Left ventricle myocardium inferior (tissue), 1 donor: Measurements from ENCODE around the gene GMEB1. TPM values are rescaled to one million over a fixed set of nuclear protein-coding genes. Genes with fewer than 3 reads are reported as not detected.

Experiments
- DNase-seq: peaks from one replicate; pipeline ENCODE4 v3.0.0-alpha.2; 2020
- H3K27ac ChIP-seq: fragments of 200-600 bp; replicated peaks from 2 replicates; pipeline ENCODE4 v1.8.0; 2021
- H3K27me3 ChIP-seq: fragments of 200-600 bp; 2 replicates; pipeline ENCODE4 v1.8.0; 2021; ENCODE audit warnings: low read depth
- H3K36me3 ChIP-seq: fragments of 200-600 bp; 2 replicates; pipeline ENCODE4 v1.8.0; 2021
- H3K4me1 ChIP-seq: fragments of 200-600 bp; 2 replicates; pipeline ENCODE4 v1.8.0; 2021
- H3K4me3 ChIP-seq: fragments of 200-600 bp; 2 replicates; pipeline ENCODE4 v1.8.0; 2021; ENCODE audit warnings: mild to moderate bottlenecking, moderate library complexity
- H3K9me3 ChIP-seq: fragments of 200-600 bp; replicated peaks from 2 replicates; pipeline ENCODE4 v1.8.0; 2021
- intact Hi-C: fragments of 100-400 bp; cut with micrococcal nuclease; formaldehyde crosslinking; loops from one replicate; pipeline ENCODE4 v1.11.0; 2022
- total RNA-seq: library from RNA; stranded (reverse); fragmentation: NEBNext Ultra II Directional; extraction: Animal tissue kit (Norgen Biotek cat#: 25700); gene quantifications from one replicate; pipeline ENCODE4 v1.2.1, GENCODE V29; 2021
- TF ChIP-seq, protein P1 (sequence below): fragments of 200-600 bp; IDR thresholded peaks from 2 replicates; pipeline ENCODE4 v1.8.0; 2021; ENCODE audit warnings: antibody characterized with exemption, mild to moderate bottlenecking, borderline replicate concordance
- donor health status: DM: no; HTN: yes; CAD: no; lungs with severe emphysema.

Gene GMEB1
- total RNA-seq, 1 donor from 2014 or later, result 6.2 TPM

DNA sequence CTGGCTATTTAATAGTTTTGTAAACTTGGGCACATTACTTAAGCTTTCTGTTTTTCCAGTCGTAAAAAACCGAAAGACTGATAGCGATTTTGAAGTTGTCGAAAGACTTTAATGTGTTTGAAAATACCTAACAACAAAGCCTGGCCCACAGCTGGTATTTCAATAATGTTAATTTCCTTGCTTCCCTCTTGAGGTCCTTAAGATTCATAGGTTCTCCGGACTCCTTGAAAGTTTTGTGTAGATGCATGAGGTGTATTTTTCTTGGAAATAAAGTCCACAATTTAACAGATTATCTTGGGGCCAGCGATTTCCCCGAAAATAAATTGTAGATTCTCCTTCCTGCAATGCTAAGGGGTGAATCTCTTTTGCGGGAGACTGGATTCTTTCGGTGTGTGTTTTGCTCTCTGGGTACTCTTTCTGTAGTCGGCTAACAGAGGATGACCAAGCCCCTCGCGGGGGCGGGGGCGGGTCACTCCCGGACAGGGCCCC lies 67.4 kb downstream of the GMEB1 start:
- Histone ChIP-seq H3K36me3 (peaks cover 30% of the 10 kb centered on the region), H3K4me1 (peaks cover 52% of the 10 kb centered on the region), H3K27ac (peak overlapping the region; percentile 87), H3K4me3 (peak overlapping the region; percentile 79), H3K27me3 (no peaks in the 10 kb centered on the region), H3K9me3 (no peaks in the 10 kb centered on the region)
- no peak for DNase-seq
- TF ChIP-seq, protein P1, sequence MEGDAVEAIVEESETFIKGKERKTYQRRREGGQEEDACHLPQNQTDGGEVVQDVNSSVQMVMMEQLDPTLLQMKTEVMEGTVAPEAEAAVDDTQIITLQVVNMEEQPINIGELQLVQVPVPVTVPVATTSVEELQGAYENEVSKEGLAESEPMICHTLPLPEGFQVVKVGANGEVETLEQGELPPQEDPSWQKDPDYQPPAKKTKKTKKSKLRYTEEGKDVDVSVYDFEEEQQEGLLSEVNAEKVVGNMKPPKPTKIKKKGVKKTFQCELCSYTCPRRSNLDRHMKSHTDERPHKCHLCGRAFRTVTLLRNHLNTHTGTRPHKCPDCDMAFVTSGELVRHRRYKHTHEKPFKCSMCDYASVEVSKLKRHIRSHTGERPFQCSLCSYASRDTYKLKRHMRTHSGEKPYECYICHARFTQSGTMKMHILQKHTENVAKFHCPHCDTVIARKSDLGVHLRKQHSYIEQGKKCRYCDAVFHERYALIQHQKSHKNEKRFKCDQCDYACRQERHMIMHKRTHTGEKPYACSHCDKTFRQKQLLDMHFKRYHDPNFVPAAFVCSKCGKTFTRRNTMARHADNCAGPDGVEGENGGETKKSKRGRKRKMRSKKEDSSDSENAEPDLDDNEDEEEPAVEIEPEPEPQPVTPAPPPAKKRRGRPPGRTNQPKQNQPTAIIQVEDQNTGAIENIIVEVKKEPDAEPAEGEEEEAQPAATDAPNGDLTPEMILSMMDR, result no peak
- intact Hi-C loops, result no loop called here

DNA sequence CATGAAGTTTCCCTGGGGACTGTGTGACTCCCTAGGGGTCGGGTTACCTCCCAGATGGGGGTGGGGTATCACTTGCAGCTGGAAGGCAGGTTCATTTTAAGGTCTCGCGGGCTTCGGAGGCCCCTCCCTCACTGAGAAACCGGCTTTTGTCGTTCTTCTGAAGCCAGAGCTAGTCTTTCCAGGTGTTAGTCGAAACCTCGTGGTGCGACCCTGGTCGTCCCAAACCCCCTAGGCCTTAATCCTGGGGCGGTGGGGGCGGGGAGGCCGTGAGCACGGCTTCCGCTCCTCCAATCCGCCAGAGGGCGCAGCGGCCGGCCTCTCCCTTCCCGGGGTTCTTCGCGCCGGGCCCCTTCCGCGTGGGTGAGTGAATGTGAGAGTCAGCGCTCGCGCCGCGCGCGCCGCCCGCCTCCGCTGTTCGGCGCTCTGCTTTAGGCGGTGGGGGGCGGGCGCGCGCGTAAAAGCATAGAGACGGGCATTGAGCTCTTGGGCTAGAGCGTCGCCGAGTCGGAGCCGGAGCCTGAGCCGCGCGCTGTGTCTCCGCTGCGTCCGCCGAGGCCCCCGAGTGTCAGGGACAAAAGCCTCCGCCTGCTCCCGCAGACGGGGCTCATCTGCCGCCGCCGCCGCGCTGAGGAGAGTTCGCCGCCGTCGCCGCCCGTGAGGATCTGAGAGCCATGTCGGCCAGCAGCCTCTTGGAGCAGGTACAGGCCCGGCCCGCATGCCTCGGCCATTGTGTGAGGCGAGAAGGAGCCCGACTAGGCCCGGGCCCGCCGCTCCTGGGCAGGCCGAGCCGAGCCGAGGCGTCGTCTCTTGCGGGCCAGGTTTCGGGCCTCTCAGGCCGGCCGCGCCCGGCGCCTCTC lies 68.1 kb downstream of the GMEB1 start, which contains the start of gene YTHDF2:
YTHDF2 (plus strand) TSS at position 491 of the 857 bp plus-strand sequence; CDS start at position 672, 181 bp downstream.
- TF ChIP-seq, protein P1, result peak; percentile 97
- H3K4me1 ChIP-seq, result peaks cover 58% of the 10 kb centered on the region
- DNase-seq, result peak; percentile 98
- H3K27me3 ChIP-seq, result no peaks in the 10 kb centered on the region
- intact Hi-C loops, result no loop called here
- H3K27ac ChIP-seq, result peak within 1 kb of the TSS; percentile 87
- peaks cover 37% of the 10 kb centered on the region for H3K36me3 ChIP-seq
- H3K4me3 ChIP-seq, result peak within 1 kb of the TSS; percentile 79
- H3K9me3 ChIP-seq, result no peaks in the 10 kb centered on the region

DNA sequence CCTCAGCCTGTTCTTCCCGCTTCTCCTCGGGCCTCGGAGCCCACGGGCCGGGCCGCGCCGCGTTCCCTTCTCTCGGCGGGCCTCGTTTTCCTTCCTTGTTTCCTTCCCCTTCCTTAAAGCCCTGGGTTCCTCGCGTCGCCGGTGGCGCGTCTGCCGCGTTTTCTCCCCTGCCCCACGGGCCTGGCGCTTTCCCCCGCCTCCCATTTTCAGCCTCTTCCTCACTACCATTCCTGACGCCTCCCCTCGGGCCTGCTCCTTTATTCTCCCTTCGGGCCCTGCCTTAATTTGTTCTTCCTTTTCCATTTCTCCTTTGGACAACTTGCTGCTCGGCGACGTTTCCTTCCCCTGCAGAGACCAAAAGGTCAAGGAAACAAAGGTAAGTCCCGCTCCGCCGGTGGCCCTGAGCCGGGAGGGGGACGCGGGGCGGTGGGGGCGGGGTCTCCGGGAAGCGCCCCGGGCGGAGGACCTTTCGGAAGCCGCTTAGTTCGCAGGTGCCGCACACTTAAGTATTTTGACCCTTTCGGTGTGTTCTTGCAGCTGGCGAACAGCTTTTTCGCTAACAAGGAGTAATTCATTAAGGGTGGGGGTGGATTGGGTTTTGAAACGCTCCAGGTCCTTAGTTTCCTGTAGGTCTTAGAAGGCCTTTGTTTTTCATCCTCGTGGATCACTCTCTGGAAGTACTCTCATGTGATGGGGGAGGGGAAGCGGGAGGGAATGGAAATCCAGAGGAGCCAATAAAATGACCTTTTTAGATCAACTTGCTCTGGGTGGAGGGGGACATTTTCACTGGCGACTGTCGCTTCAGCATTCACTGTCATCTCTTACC lies 68.9 kb downstream of the GMEB1 start:
- Histone ChIP-seq H3K4me1 (peaks cover 66% of the 10 kb centered on the region), H3K36me3 (peaks cover 45% of the 10 kb centered on the region), H3K27ac (peak overlapping the region; percentile 87), H3K27me3 (no peaks in the 10 kb centered on the region), H3K9me3 (no peaks in the 10 kb centered on the region), H3K4me3 (peak overlapping the region; percentile 79)
- TF ChIP-seq, protein P1, result no peak
- peak; percentile 24 for DNase-seq
- intact Hi-C loops, result no loop called here

DNA sequence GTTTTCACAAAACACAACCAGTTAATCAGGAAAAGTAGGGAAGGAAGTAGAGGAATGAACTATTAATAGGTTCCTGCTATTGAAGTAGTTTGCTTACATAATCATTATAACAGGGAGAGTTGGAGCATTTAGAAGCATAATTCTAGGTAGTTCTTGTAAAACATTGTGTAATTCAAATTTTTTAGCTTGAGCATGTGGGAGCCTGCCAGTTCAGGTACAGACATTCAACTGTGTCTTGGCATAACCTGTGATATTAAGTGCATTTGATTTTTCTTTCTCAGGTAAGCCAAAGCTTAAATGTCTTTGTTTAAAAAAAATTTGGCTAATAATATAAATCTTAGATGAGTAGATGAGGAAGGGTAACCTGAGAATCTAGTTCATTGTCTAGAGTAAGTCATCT lies 71.5 kb downstream of the GMEB1 start:
- TF ChIP-seq, protein P1, result no peak
- no peaks in the 10 kb centered on the region for H3K9me3 ChIP-seq
- intact Hi-C loops, result no loop called here
- no peaks in the 10 kb centered on the region for H3K27me3 ChIP-seq
- H3K4me1 ChIP-seq, result peaks cover 89% of the 10 kb centered on the region
- H3K27ac ChIP-seq, result peak overlapping the region; percentile 41
- DNase-seq, result no peak
- peaks cover 70% of the 10 kb centered on the region for H3K36me3 ChIP-seq
- peak overlapping the region; percentile 6 for H3K4me3 ChIP-seq

DNA sequence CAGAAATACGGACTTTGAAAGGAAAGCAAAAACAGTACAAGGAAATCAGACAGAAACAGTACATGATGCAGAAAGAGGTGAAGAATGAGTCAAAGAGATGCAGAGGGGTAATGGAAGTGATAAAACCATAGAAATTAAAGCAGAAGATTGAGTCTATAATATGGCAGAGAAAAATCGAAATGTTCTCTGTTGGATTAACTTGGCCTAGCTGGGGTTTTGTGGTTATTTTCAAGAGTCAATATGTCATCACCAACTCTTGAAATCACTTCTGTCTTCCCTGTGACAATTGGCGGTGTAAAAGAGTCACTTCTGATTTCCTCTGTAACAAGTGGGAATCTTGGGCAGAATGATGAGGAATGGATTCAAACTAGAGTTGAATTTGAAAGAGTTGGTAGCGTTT lies 75.6 kb downstream of the GMEB1 start:
- Histone ChIP-seq H3K36me3 (peaks cover 62% of the 10 kb centered on the region), H3K4me1 (peaks cover 97% of the 10 kb centered on the region), H3K27ac (no peak overlapping the region), H3K9me3 (no peaks in the 10 kb centered on the region), H3K27me3 (no peaks in the 10 kb centered on the region), H3K4me3 (peak overlapping the region; percentile 1)
- DNase-seq, result no peak
- intact Hi-C loops, result no loop called here
- TF ChIP-seq, protein P1, result no peak
